Transverse colon (tissue), 4 donors: ENCODE results near the gene CD300E. TPM values are rescaled to one million over a fixed set of nuclear protein-coding genes. Genes with fewer than 3 reads are reported as not detected.

Experiments
- DNase-seq: peaks from one replicate; pipeline ENCODE4 v3.0.0-alpha.2; 2019
- H3K27ac ChIP-seq, 4 donors: fragments of 200-600 bp; sonication (generic); 2 replicates each; pipeline ENCODE4 v1.5.1; 2016 to 2018; ENCODE audit warnings: inconsistent platforms in 4 of 4
- H3K27me3 ChIP-seq: fragments of 200-600 bp; sonication (generic); 2 replicates; pipeline ENCODE4 v1.5.1; 2017; ENCODE audit warnings: inconsistent platforms
- H3K36me3 ChIP-seq, 4 donors: fragments of 200-600 bp; sonication (generic); 2 replicates each; pipeline ENCODE4 v1.5.1; 2017 to 2019; ENCODE audit warnings: inconsistent platforms in 4 of 4
- H3K4me1 ChIP-seq, 4 donors: fragments of 200-600 bp; sonication (generic); 2 replicates each; pipeline ENCODE4 v1.5.1; 2017 to 2020; ENCODE audit warnings: inconsistent platforms in 4 of 4
- H3K4me3 ChIP-seq, 4 donors: fragments of 200-600 bp; sonication (generic); 1 replicate in 1 of 4; 2 replicates in 3 of 4; pipeline versions ENCODE4 v1.5.1 to v1.6.1; 2017 to 2019; ENCODE audit warnings: inconsistent platforms in 4 of 4
- H3K9me3 ChIP-seq, 2 donors: fragments of 200-600 bp; sonication (generic); 2 replicates each; pipeline ENCODE4 v1.5.1; 2017 to 2019; ENCODE audit warnings: inconsistent platforms in 2 of 2
- POLR2A ChIP-seq: fragments of 450-650 bp; IDR thresholded peaks from one replicate; pipeline ENCODE4 v1.6.1; 2016; ENCODE audit warnings: antibody characterized with exemption, mild to moderate bottlenecking, moderate library complexity
- POLR2AphosphoS5 ChIP-seq, 3 donors: sonication (generic); formaldehyde crosslinking; IDR thresholded peaks; one replicate each; pipeline ENCODE4 v1.6.1; 2016; ENCODE audit warnings: antibody characterized with exemption in 3 of 3
- WGBS, 2 donors: methylation state at CpG; one replicate each; pipeline ENCODE4 v1.1.5; 2018; ENCODE audit warnings: low coverage in 1 of 2; 5-methylcytosine and 5-hydroxymethylcytosine counted together
- in situ Hi-C, 4 donors: fragments of 200-750 bp; cut with MboI; loops; one replicate each; pipeline versions ENCODE4 v1.15.0 to v1.15.1; 2017; ENCODE audit warnings: low sequenced_read_pairs in 3 of 4, low pct_ligation_motif_present in 1 of 4, low pct_unique_long_range_greater_than_20kb in 1 of 4
- intact Hi-C: fragments of 100-400 bp; cut with DNase I; formaldehyde crosslinking; loops from one replicate; pipeline ENCODE4 v1.15.1; 2023; ENCODE audit warnings: low total_unique reads
- total RNA-seq, 4 donors: library from RNA; depleted of rRNA; stranded (reverse); fragments of >200 nt; gene quantifications; one replicate each; pipeline ENCODE4 v1.1.0, GENCODE V29; 2016

CD300E gene
- total RNA-seq, 4 donors from 2014 or later: 0.14 to 0.32 TPM; not detected in 2

GRCh38 chr17:74561586-74561985 is 62.0 kb downstream of the CD300E start:
- H3K4me1 ChIP-seq: no peaks in the 10 kb centered on the region
- no peak overlapping the region for H3K4me3 ChIP-seq
- H3K27ac ChIP-seq: no peak overlapping the region
- DNase-seq: no peak
- intact Hi-C loops (no loop called here), in situ Hi-C loops (no loop called here)
- no peak for TF ChIP-seq POLR2AphosphoS5 (IDR thresholded peaks at IDR 0.05)
- TF ChIP-seq POLR2A: no peak
- no peaks in the 10 kb centered on the region for H3K36me3 ChIP-seq
- no peaks in the 10 kb centered on the region for H3K9me3 ChIP-seq
- no peaks in the 10 kb centered on the region for H3K27me3 ChIP-seq
- WGBS, 2 donors: 48 to 50% methylated on average over 1 to 3 of the region's 3 CpGs

Other genes starting within 250 kb of the CD300E start
- gene GPRC5C, start 191.7 kb downstream of the CD300E start, total RNA-seq: 100 to 1,000 TPM in 3 of 4 donors, 10 to 100 TPM in 1; 62.5 to 263 (median 174) TPM
- 1 to 10 TPM in 2 of 4 donors, not detected in 2; 3.1 to 5.1 TPM for gene CD300A, start 157.1 kb downstream of the CD300E start, total RNA-seq
- gene CD300LB, start 92.3 kb downstream of the CD300E start, total RNA-seq: under 1 TPM in 1 of 4 donors, not detected in 3; 0.41 TPM
- gene CD300C, start 77.6 kb downstream of the CD300E start, total RNA-seq: 1 to 10 TPM in 1 of 4 donors, under 1 TPM in 2, not detected in 1; 0.27 to 5.2 (median 0.32) TPM
- gene CD300H, start 56.2 kb downstream of the CD300E start, total RNA-seq: not detected
- gene CD300LD, start 31.5 kb downstream of the CD300E start, total RNA-seq: not detected
- gene CD300LF, start 89.2 kb upstream of the CD300E start, total RNA-seq: 10 to 100 TPM in 1 of 4 donors, 1 to 10 TPM in 2, under 1 TPM in 1; 0.40 to 37.8 (median 3.7) TPM
- 10 to 100 TPM in 1 of 4 donors, 1 to 10 TPM in 2, not detected in 1; 5.2 to 10.5 (median 5.4) TPM for gene RAB37, start 113.5 kb upstream of the CD300E start, total RNA-seq
- gene NHERF1, start 124.9 kb upstream of the CD300E start, total RNA-seq: 100 to 1,000 TPM; 118 to 463 (median 233) TPM
- gene NAT9, start 152.6 kb upstream of the CD300E start, total RNA-seq: 10 to 100 TPM; 18.3 to 34.4 (median 27.6) TPM
- under 1 TPM in 2 of 4 donors, not detected in 2; 0.27 to 0.40 TPM for gene GRIN2C, start 236.1 kb upstream of the CD300E start, total RNA-seq
- gene FDXR, start 249.3 kb upstream of the CD300E start, total RNA-seq: 10 to 100 TPM in 2 of 4 donors, 1 to 10 TPM in 2; 5.8 to 16.2 (median 10.4) TPM